Natural killer cell treated with Interleukin-12 subunit alpha and Interleukin-12 subunit beta and Interleukin-15 and Interleukin-18, amount 100 ng/mL, for 72 hours (primary cell): ENCODE data around the gene ANKRD13A. TPM values are rescaled to one million over a fixed set of nuclear protein-coding genes. Genes with fewer than 3 reads are reported as not detected.

Experiments
- ATAC-seq, 2 donors: fragments of 150-1000 bp; cut with Tn5 transposase in 1 of 2; sonication (Bioruptor Pico), chemical (Tn5 transposase) in 1 of 2; 2 replicates each; pipeline ENCODE4 v1.10.0; 2021
- DNase-seq: peaks from one replicate; pipeline ENCODE4 v3.0.0; 2022; ENCODE audit warnings: low spot score
- H3K27ac Mint-ChIP-seq, 2 donors: 1 replicate in 1 of 2; 2 replicates in 1 of 2; pipeline ENCODE4 v1.8.0; 2022; ENCODE audit warnings: mixed read lengths in 2 of 2, mild to moderate bottlenecking in 1 of 2, moderate library complexity in 1 of 2
- H3K27me3 Mint-ChIP-seq, 2 donors: 1 replicate in 1 of 2; 2 replicates in 1 of 2; pipeline ENCODE4 v1.8.0; 2022; ENCODE audit warnings: mixed read lengths in 2 of 2
- H3K36me3 Mint-ChIP-seq: one replicate; pipeline ENCODE4 v1.8.0; 2022; ENCODE audit warnings: mixed read lengths
- H3K4me1 Mint-ChIP-seq, 2 donors: 1 replicate in 1 of 2; 2 replicates in 1 of 2; pipeline ENCODE4 v1.8.0; 2022; ENCODE audit warnings: low read depth in 2 of 2, mixed read lengths in 2 of 2, mild to moderate bottlenecking in 1 of 2
- H3K4me3 Mint-ChIP-seq: one replicate; pipeline ENCODE4 v1.8.0; 2022; ENCODE audit warnings: mixed read lengths
- H3K9me3 Mint-ChIP-seq: 2 replicates; pipeline ENCODE4 v1.8.0; 2022; ENCODE audit warnings: mixed read lengths
- total RNA-seq, 2 donors: library from RNA; stranded (reverse); gene quantifications; one replicate each; pipeline ENCODE4 v1.2.3, GENCODE V29; 2022

ANKRD13A gene
- total RNA-seq: 10 to 100 TPM; 65.0 to 81.8 TPM

DNA sequence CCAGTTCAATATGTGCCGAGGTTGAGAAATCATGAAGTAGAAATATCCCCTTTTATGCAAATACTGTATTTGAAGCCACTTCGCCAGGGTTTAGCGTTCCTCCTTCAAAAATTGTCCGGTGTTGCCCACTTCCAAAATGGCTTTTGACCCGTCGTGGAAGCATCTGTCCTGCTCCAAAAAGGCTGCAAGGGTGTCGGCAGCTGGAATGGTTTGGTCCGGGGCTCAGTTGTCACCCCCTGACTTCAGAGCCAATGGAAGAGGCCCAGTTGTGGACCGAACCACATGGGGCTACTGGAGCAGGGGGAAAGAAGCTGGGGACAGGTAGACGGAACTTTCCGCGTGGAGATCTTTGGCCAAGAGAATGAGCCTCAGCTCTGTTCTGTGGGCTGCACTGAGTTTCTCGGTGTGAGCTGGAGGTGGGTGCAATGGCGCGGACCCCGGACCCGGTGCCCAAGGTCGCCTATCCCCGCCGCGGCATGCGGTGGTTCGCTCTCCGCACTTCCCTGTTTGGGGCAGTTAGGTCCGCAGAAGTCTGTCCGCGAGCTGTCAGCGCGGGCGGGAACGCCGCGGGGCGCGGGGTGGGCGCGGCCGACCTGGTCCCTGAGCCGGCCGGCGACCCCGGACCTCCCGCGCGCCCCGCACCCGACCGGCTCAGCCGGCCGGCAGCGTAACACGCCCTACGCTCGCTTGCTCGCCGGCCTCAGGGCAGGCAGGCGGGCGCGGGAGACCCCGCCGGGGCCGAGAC lies at the start of gene ANKRD13A:
Gene ANKRD13A, plus strand, starts transcription at position 527 of the 745 bp plus-strand sequence. CDS start 259 bp downstream, outside the sequence.
- H3K4me3 Mint-ChIP-seq: peak within 1 kb of the TSS; percentile 98
- peaks cover 4% of the 10 kb centered on the region for H3K36me3 Mint-ChIP-seq
- peak; percentile 81 to 82 for ATAC-seq
- H3K4me1 Mint-ChIP-seq: peaks cover 45 to 62% of the 10 kb centered on the region in 2 donors
- no peaks in the 10 kb centered on the region for H3K9me3 Mint-ChIP-seq
- peak; percentile 89 for DNase-seq
- peak within 1 kb of the TSS; percentile 96 to 98 for H3K27ac Mint-ChIP-seq
- no peaks in the 10 kb centered on the region for H3K27me3 Mint-ChIP-seq

DNA sequence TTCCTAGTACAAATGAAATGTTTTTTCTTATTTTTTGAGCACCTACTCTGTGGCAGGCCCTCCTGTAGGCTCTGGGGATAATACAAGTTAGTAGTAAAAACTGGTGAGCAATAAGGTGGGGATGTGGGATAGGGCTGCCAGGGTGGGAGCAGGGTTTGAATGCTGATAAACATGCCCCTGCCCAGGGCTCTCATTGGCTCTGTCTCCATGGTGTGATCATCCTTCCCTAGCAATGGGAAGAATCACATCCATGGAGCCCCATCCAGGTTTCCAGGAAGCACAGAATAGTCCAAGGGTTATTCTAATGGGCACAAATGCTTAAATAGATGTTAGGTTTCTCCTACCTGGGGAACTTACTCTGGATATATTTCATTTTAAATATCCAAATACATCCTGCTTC lies 48.6 kb upstream of the ANKRD13A start:
- ATAC-seq (no peak), DNase-seq (no peak)
- H3K27ac Mint-ChIP-seq: no peak overlapping the region
- no peaks in the 10 kb centered on the region for H3K27me3 Mint-ChIP-seq
- H3K36me3 Mint-ChIP-seq: peaks cover 42% of the 10 kb centered on the region
- no peaks in the 10 kb centered on the region for H3K9me3 Mint-ChIP-seq
- peaks cover 27 to 33% of the 10 kb centered on the region in 2 donors for H3K4me1 Mint-ChIP-seq
- H3K4me3 Mint-ChIP-seq: no peak overlapping the region

DNA sequence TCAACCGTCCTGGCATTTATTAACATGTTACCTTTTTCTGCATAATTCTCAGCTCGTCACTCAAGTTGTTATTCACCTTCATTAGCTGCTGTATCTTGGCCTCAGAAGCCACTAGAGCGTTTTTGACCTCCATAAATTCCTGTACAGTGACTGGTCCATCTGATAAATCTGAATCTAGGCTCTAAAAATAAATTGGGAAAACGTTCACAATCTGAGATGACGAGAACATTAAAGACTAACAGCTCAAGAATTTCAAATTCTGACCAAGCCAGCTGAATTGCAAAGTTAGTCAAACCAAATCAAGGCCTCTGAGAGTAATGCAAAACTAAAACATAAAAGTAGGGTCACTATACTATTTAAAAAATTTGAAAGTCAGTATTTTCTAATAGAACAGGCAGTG lies 48.1 kb upstream of the ANKRD13A start:
- Mint-ChIP-seq H3K36me3 (peaks cover 42% of the 10 kb centered on the region), H3K4me3 (no peak overlapping the region), H3K27me3 (no peaks in the 10 kb centered on the region), H3K4me1 (peaks cover 27 to 33% of the 10 kb centered on the region in 2 donors), H3K27ac (peak overlapping the region in 1 of 2 donors; percentile 40), H3K9me3 (no peaks in the 10 kb centered on the region)
- ATAC-seq: no peak
- no peak for DNase-seq

DNA sequence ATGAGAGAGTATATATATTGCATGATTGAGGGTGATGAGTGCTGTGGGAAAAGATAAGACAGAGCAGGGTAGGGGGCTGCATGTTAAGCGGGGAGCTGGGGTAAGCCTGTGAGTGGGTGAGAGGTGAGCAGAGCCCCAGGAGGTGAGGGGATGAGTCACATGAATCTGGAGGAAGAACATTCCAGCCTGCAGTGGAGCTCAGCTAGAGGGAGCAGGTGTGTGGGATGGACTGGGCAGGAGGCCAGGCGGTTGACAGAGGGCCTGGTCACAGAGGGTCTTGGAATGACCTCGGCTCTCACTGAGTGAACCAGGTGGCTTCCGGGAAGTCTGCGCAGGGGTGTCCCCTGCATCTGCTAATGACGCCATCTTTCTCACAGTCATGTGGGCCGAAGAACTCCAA lies 47.5 kb upstream of the ANKRD13A start:
- Mint-ChIP-seq H3K27ac (peak overlapping the region; percentile 40 to 66), H3K4me1 (peaks cover 24 to 29% of the 10 kb centered on the region in 2 donors), H3K27me3 (no peaks in the 10 kb centered on the region), H3K4me3 (no peak overlapping the region), H3K36me3 (peaks cover 39% of the 10 kb centered on the region), H3K9me3 (no peaks in the 10 kb centered on the region)
- peak in 1 of 2 donors; percentile 20 for ATAC-seq
- DNase-seq: no peak

DNA sequence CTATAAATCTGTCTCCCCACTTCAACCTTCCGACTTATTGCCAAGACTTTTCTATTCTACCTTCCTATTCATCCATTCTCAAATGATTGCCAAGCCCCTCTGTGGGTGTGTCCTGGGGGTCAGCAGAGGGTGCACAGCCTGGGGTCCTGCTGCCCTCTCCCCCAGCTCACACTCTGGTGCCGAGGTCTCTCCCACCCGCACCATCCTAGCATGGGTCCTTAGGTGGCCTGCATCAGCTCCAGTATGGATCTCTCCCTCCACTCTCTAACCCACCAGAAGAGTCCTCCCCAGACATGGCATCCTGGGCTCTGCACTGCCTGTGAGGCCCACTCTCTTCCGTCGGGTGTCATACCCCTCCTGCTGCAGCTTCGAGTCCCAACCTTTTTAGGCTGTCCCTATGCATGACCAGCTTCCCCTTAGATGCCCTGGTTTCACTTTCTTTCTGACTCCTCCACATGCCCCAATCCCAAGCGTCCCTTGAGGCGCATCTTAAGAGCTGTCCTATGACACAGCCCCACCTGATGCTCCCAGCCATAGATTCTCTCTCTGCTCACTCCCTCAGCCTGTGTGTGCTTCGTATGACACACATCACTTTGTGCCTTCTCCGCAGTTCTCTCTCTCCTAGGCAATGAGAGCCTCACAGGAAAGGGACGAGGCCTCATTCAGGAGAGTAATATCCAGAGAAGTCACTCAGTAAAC lies 46.9 kb upstream of the ANKRD13A start:
- H3K9me3 Mint-ChIP-seq: no peaks in the 10 kb centered on the region
- H3K4me3 Mint-ChIP-seq: no peak overlapping the region
- H3K36me3 Mint-ChIP-seq: peaks cover 34% of the 10 kb centered on the region
- peaks cover 18 to 23% of the 10 kb centered on the region in 2 donors for H3K4me1 Mint-ChIP-seq
- DNase-seq: no peak
- ATAC-seq: peak; percentile 46 to 61
- no peaks in the 10 kb centered on the region for H3K27me3 Mint-ChIP-seq
- H3K27ac Mint-ChIP-seq: peak overlapping the region; percentile 40 to 66

DNA sequence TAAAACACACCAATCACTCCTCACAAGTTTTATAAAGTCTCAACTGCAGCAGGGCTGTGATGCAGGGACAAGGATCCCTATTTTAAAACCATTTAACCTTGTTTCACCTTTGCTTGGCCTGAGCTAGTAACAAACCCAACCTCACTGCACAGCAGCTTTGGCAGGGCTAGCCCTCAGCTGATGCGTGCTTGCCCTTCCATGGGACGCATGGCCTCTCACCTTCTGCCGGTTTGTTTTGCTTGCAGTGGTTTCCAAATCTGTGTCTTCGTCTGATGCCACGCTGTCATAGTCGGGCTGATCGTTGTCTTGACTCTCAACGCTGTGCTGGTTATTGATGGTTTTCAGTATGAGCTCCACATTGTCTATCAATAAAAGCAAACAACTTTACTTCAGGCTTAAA lies 46.4 kb upstream of the ANKRD13A start:
- Mint-ChIP-seq H3K36me3 (peaks cover 33% of the 10 kb centered on the region), H3K27ac (peak overlapping the region; percentile 40 to 66)

DNA sequence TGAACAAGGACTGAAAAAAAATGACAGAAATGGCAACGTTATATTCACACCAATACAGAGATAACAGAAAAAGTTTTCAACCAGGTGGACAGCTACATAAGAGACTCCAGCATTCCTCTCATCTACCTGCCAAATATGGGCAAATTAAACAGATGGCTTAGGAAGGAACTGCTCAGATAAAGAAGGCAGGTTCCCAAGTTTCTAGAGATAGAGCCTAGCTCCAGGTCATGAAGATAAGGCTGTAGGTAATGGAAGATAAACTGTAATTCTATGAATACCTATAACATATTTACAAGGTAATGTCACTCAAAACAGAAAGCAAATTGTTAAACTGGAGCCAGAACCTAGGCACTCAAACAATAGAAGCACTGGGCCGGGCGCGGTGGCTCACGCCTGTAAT lies 45.6 kb upstream of the ANKRD13A start:
- DNase-seq: no peak
- no peak for ATAC-seq
- H3K27me3 Mint-ChIP-seq: no peaks in the 10 kb centered on the region
- H3K9me3 Mint-ChIP-seq: no peaks in the 10 kb centered on the region
- peak overlapping the region; percentile 40 to 66 for H3K27ac Mint-ChIP-seq
- peaks cover 33% of the 10 kb centered on the region for H3K36me3 Mint-ChIP-seq
- peaks cover 9 to 11% of the 10 kb centered on the region in 2 donors for H3K4me1 Mint-ChIP-seq
- H3K4me3 Mint-ChIP-seq: no peak overlapping the region

More for the DNA sequence above, 46.4 kb upstream of the ANKRD13A start:
- Mint-ChIP-seq H3K4me1 (peaks cover 13 to 18% of the 10 kb centered on the region in 2 donors), H3K27me3 (no peaks in the 10 kb centered on the region), H3K4me3 (no peak overlapping the region), H3K9me3 (no peaks in the 10 kb centered on the region)
- ATAC-seq (no peak), DNase-seq (no peak)

DNA sequence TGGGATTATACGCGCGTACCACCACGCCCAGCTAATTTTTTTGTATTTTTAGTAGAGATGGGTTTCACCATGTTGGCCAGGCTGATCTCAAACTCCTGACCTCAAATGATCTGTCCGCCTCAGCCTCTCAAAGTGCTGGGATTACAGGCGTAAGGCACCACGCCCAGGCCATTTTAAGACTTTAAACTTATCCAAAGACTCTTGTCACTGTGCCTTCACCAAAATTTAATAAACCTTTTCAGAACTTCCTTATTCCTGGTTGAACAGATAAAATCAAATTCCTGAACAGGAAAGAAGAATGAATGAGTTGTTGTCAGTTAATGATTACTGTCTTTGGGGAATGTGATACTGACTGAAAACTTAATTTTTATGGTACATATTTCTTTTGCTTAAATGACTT lies 40.9 kb upstream of the ANKRD13A start:
- no peaks in the 10 kb centered on the region for H3K27me3 Mint-ChIP-seq
- H3K36me3 Mint-ChIP-seq: peaks cover 10% of the 10 kb centered on the region
- H3K9me3 Mint-ChIP-seq: no peaks in the 10 kb centered on the region
- H3K27ac Mint-ChIP-seq: no peak overlapping the region
- DNase-seq (no peak), ATAC-seq (no peak)
- H3K4me3 Mint-ChIP-seq: no peak overlapping the region
- peaks cover 0 to 6% of the 10 kb centered on the region in 2 donors for H3K4me1 Mint-ChIP-seq

DNA sequence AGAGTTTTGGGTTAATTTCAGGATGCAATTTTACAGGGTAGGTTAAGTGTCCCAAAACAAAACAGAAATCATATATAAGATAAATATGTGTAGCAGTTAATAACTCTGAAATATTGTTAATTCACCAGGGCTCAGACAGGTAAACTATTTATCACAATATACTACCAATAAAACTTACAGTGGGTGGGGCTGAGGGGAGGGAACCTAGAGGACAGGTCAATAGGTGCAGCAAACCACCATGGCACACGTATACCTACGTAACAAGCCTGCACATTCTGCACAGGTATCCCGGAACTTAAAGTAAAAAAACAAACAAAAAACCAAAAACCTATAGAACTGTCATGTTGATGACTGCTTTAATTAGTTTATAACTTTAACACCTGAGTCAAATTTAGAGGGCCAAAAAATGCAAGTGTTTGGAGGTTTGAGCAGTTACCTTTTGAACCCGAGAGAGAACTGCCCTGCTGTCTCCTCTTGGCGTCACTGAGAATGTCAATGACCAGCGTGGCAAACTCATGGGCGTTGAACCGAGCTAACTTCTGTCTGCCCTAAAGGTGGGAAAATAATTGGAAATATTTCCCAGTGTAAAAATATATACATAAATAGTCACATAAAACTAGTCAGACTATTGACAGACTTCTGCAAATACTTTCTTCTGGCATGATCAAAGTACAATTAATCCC lies 39.7 kb upstream of the ANKRD13A start:
- ATAC-seq (no peak), DNase-seq (no peak)
- peaks cover 0 to 7% of the 10 kb centered on the region in 2 donors for H3K4me1 Mint-ChIP-seq
- H3K36me3 Mint-ChIP-seq: peaks cover 12% of the 10 kb centered on the region
- no peaks in the 10 kb centered on the region for H3K9me3 Mint-ChIP-seq
- no peaks in the 10 kb centered on the region for H3K27me3 Mint-ChIP-seq
- H3K27ac Mint-ChIP-seq: no peak overlapping the region
- H3K4me3 Mint-ChIP-seq: no peak overlapping the region

DNA sequence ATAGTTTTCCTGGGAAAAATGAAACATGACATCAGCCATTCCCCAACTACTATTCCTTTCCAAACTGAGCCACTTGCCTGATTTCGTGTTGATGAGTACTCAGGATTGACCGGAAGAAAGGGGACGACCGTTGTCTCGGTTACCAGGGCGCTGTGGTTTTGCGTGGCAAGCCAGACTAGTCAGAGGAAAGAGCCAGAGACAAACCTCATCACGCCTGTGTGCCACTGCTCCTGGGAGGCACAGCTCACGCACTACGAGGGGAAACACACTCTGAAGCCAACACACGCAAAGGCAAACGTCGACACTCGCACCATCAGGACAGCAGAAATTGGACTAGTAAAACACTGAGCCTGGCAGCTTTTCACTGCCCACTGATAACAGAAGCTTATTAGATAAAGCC lies 38.0 kb upstream of the ANKRD13A start:
- ATAC-seq (no peak), DNase-seq (no peak)
- Mint-ChIP-seq H3K9me3 (no peaks in the 10 kb centered on the region), H3K27me3 (no peaks in the 10 kb centered on the region), H3K36me3 (peaks cover 16% of the 10 kb centered on the region), H3K4me3 (no peak overlapping the region), H3K27ac (no peak overlapping the region), H3K4me1 (peaks cover under 1 to 7% of the 10 kb centered on the region in 2 donors)

DNA sequence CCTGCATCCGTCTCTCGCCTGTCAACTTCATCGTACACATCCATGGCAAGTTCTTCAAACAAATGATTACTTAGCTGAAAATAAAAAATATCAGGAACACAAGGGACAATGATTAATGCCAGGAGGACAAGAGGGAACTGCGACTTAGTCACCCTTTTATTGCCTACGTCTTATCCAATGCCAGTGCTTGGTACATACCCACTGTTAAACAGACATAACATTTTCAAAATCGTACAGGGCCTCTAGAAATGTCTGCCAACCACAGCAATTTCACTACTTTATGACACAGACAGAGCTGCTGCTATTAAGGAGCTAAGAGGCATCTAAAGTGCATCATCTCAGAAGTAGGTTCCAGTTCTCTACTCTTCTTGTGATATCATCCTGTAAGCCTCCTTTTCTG lies 37.6 kb upstream of the ANKRD13A start:
- DNase-seq: no peak
- no peaks in the 10 kb centered on the region for H3K9me3 Mint-ChIP-seq
- ATAC-seq: no peak
- H3K4me1 Mint-ChIP-seq: peaks cover 4 to 7% of the 10 kb centered on the region in 2 donors
- no peaks in the 10 kb centered on the region for H3K27me3 Mint-ChIP-seq
- H3K4me3 Mint-ChIP-seq: no peak overlapping the region
- peaks cover 19% of the 10 kb centered on the region for H3K36me3 Mint-ChIP-seq
- H3K27ac Mint-ChIP-seq: no peak overlapping the region

DNA sequence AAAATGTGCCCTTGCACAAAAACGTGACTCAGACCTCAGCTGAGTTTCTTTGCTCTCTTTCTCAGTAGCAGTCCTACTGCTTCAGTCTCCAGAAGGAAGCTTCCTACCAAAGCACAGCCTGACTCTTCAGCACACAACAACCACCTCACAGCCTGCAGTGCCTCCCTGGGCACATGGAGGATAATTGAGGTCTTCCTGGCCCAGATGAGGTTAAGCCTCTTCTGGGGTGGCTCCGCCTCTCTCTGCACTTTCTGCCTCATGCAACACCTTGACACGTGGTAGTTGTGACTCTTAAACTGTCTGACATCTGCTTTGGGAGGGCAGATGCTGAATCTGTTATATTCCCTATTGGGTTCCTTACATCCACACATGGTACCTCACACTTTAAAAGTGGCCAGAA lies 36.8 kb upstream of the ANKRD13A start:
- no peak overlapping the region for H3K4me3 Mint-ChIP-seq
- H3K36me3 Mint-ChIP-seq: peaks cover 20% of the 10 kb centered on the region
- H3K4me1 Mint-ChIP-seq: peaks cover 7% of the 10 kb centered on the region in 2 donors
- no peaks in the 10 kb centered on the region for H3K9me3 Mint-ChIP-seq
- no peaks in the 10 kb centered on the region for H3K27me3 Mint-ChIP-seq
- H3K27ac Mint-ChIP-seq: peak overlapping the region in 1 of 2 donors; percentile 5
- no peak for ATAC-seq
- DNase-seq: no peak

DNA sequence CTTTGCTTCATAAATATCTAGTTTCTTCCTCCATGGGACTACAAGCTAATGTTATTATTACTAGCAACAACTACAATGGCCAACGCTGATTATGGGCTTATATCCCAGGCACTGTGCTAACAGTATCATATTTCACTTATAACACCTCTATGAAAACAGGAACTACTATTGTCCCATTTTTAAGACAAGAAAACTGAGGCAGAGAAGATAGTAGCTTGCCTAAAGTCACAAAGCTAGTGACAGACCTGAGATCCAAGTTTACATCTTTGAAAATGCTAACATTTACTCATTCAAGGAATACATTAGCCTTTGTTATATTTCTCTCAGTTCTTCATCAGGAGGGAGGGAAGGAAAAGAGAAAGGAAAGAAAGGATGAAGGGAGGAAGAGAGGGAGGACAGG lies 35.9 kb upstream of the ANKRD13A start:
- Mint-ChIP-seq H3K27me3 (no peaks in the 10 kb centered on the region), H3K4me3 (no peak overlapping the region), H3K9me3 (no peaks in the 10 kb centered on the region), H3K27ac (peak overlapping the region; percentile 5 to 78), H3K4me1 (peaks cover 11 to 16% of the 10 kb centered on the region in 2 donors), H3K36me3 (peaks cover 20% of the 10 kb centered on the region)
- ATAC-seq (no peak), DNase-seq (no peak)
